ENCODE results near the gene BAZ2B. TPM values are rescaled to one million over a fixed set of nuclear protein-coding genes. Genes with fewer than 3 reads are reported as not detected.
A peak's percentile ranks its signal among the peaks of the same experiment; 100 is the strongest.
"Not testable (repeated sequence)": the region's sequence is repeated elsewhere in the genome, so short reads cannot be mapped to it uniquely, and the experiment has no call there.

Gene BAZ2B
- total RNA-seq, 1 experiment from 2014 or later, result 43.4 TPM

GRCh38 chr2:159535261-159535660 lies 81.1 kb downstream of the BAZ2B start:
- DNase-seq (ENCODE audit: low spot score), result not testable (repeated sequence)

GRCh38 chr2:159531475-159531874 lies 84.9 kb downstream of the BAZ2B start:
- DNase-seq (ENCODE audit: low spot score), result no peak

GRCh38 chr2:159526433-159526832 lies 89.9 kb downstream of the BAZ2B start:
- DNase-seq (ENCODE audit: low spot score), result no peak

GRCh38 chr2:159525012-159525411 lies 91.3 kb downstream of the BAZ2B start:
- no peak for DNase-seq (ENCODE audit: low spot score)

- DNase-seq (ENCODE audit: low spot score), result no peak
Observed at GRCh38 chr2:159521272-159521671, 95.1 kb downstream of the BAZ2B start.

- no peak for DNase-seq (ENCODE audit: low spot score)
Observed at GRCh38 chr2:159518321-159519005, 97.9 kb downstream of the BAZ2B start.

GRCh38 chr2:159516241-159516758 lies 100.0 kb downstream of the BAZ2B start:
- peak; percentile 62 for DNase-seq (ENCODE audit: low spot score)

- no peak for DNase-seq (ENCODE audit: low spot score)
Observed at GRCh38 chr2:159515441-159515840, 100.9 kb downstream of the BAZ2B start.

- no peak for DNase-seq (ENCODE audit: low spot score)
Observed at GRCh38 chr2:159513745-159514144, 102.6 kb downstream of the BAZ2B start.

- DNase-seq (ENCODE audit: low spot score), result no peak
Observed at GRCh38 chr2:159508140-159508539, 108.2 kb downstream of the BAZ2B start.

- DNase-seq (ENCODE audit: low spot score), result peak; percentile 57
Observed at GRCh38 chr2:159506764-159507440, 109.4 kb downstream of the BAZ2B start.

GRCh38 chr2:159506202-159506601 lies 110.1 kb downstream of the BAZ2B start:
- no peak for DNase-seq (ENCODE audit: low spot score)

GRCh38 chr2:159505196-159505595 lies 111.2 kb downstream of the BAZ2B start:
- no peak for DNase-seq (ENCODE audit: low spot score)

GRCh38 chr2:159501743-159502142 lies 114.6 kb downstream of the BAZ2B start:
- no peak for DNase-seq (ENCODE audit: low spot score)

- DNase-seq (ENCODE audit: low spot score), result peak; percentile 28
Observed at GRCh38 chr2:159497847-159498246, 118.5 kb downstream of the BAZ2B start.

- DNase-seq (ENCODE audit: low spot score), result peak; percentile 94
Observed at GRCh38 chr2:159497256-159497655, 119.1 kb downstream of the BAZ2B start.

GRCh38 chr2:159489476-159489875 lies 126.9 kb downstream of the BAZ2B start:
- DNase-seq (ENCODE audit: low spot score), result no peak

- DNase-seq (ENCODE audit: low spot score), result no peak
Observed at GRCh38 chr2:159484532-159484931, 131.8 kb downstream of the BAZ2B start.

GRCh38 chr2:159476329-159476728 lies 140.0 kb downstream of the BAZ2B start:
- no peak for DNase-seq (ENCODE audit: low spot score)

GRCh38 chr2:159475793-159476192 lies 140.6 kb downstream of the BAZ2B start:
- DNase-seq (ENCODE audit: low spot score), result no peak

GRCh38 chr2:159471340-159471739 lies 145.0 kb downstream of the BAZ2B start:
- DNase-seq (ENCODE audit: low spot score), result no peak

- no peak for DNase-seq (ENCODE audit: low spot score)
Observed at GRCh38 chr2:159468257-159468656, 148.1 kb downstream of the BAZ2B start.

GRCh38 chr2:159462961-159463360 lies 153.4 kb downstream of the BAZ2B start:
- no peak for DNase-seq (ENCODE audit: low spot score)
